Measurements from ENCODE around the gene TOPAZ1.

The TOPAZ1 gene

GRCh38 chr3:44241706-44242105 lies at the start of gene TOPAZ1:
Gene TOPAZ1, plus strand, starts transcription at chr3:44241886. Its CDS starts 168 bp downstream, at chr3:44242054.
- DNase-seq, result no peak

DNA sequence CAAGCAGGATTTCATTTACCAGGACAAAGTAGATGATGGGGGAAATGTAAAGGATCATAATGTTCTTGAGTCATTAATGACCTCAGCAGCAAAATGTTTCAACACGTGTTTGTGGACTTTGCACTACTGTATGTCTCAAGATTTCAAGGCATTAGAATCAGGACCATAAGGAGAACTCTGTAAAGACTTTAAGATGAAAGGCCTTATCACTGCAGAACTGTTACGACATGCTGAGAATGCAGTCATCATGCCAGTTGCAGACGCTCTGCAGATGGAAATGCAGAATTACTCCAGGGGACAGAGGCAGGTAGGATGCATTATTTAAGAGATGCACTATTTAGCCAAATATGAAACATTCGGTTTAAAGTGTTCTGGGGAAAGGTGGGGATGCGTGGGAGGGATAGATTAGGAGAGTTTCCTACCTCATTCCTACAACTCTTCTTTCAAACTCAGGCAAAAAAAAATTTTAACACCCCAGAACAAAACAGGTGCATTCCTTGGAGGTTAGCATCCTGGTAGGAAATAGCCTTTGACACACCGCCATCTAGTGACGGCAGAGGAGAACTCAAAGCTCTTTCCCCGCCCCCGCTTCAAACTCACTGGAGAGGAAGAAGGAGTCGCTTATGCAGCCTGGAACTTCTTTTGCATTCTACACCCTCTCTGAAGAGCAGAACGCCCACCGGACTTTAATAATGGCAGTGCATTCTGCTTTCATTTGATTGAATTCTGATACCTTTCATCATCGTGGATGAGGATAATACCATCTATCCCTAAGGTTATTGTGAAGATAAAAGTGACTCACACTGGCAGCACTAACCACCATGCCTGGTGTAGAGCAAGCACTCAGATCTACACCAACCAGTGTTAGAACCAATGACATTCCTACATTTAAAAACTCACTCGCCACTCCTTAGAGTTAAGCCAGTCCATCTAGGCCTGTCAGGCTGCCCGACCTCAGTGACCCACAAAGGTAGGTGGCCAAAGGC lies 43.1 kb upstream of the TOPAZ1 start:
- DNase-seq, result peak; percentile 56

GRCh38 chr3:44206261-44206660 lies 35.4 kb upstream of the TOPAZ1 start:
- no peak for DNase-seq

GRCh38 chr3:44206862-44207652 lies 34.6 kb upstream of the TOPAZ1 start:
- no peak for DNase-seq

GRCh38 chr3:44208086-44208485 lies 33.6 kb upstream of the TOPAZ1 start:
- DNase-seq, result no peak

DNA sequence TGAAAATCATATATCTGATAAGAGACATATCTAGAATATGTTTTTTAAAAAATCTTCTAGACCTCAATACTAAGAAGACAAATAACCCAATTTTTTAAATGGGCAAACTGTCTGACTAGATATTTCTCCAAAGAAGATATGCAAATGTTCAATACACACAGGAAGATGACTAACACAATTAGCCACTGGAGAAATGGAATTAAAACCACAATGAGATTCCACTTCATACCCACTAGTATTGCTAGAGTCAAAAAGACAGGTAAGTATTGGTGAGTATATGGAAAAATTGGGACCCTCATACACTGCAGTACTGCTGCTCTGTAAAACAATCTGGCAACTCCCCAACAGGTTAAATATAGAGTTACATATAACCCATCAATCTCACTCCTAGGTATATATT lies 33.1 kb upstream of the TOPAZ1 start:
- DNase-seq, result no peak

GRCh38 chr3:44210967-44211366 lies 30.7 kb upstream of the TOPAZ1 start:
- DNase-seq, result no peak

- DNase-seq, result no peak
These were observed 19.3 kb upstream of the TOPAZ1 start for GRCh38 chr3:44222337-44222736.

- no peak for DNase-seq
These were observed 18.4 kb upstream of the TOPAZ1 start for GRCh38 chr3:44223299-44223698.

DNA sequence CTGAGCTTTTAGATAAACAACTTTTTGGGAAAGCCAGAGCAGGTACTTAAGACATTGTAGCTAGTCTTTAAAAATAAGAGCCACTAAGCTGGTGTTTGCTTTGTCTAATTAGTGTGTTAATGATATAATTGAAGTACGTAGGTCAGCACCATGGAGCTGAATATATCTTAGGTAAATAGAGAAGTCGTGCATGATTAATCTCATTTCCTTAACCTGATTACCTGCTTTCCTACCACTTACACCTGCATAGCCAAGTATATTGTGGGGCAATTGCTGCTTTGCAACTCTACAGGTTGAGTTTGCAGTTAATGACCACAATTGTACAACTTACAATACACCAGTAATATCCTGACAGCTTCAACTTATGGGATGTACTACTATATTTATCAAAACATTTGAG lies 17.6 kb upstream of the TOPAZ1 start:
- peak; percentile 3 for DNase-seq

GRCh38 chr3:44226573-44226972 lies 15.1 kb upstream of the TOPAZ1 start:
- no peak for DNase-seq

- DNase-seq, result no peak
These were observed 14.1 kb upstream of the TOPAZ1 start for GRCh38 chr3:44227632-44228031.

DNA sequence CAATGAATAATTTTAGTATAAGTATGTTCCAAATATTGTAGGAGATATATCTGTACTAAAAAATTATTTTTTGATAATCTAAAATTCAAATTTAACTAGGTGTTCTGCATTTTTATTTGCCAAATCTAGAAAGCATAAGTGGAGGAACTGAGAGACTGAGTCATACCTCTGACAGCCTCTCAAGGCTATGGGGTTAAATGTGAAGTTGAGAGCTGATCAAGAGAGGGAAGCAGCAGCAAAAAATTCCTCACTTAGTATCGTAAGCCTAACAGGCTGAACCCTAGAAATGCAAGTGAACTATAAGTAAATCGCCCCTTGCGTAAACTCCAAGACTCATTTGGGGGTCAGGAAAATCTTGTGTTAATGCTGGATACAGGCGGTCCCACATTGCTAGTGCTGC lies 12.8 kb upstream of the TOPAZ1 start:
- no peak for DNase-seq

- DNase-seq, result no peak
These were observed 9.3 kb upstream of the TOPAZ1 start for GRCh38 chr3:44232407-44232806.

GRCh38 chr3:44234648-44235268 lies 6.9 kb upstream of the TOPAZ1 start:
- no peak for DNase-seq

GRCh38 chr3:44235604-44236484 lies 5.8 kb upstream of the TOPAZ1 start:
- DNase-seq, result peak; percentile 61

GRCh38 chr3:44236485-44236908 lies 5.2 kb upstream of the TOPAZ1 start:
- no peak for DNase-seq

GRCh38 chr3:44237161-44237560 lies 4.5 kb upstream of the TOPAZ1 start:
- no peak for DNase-seq

DNA sequence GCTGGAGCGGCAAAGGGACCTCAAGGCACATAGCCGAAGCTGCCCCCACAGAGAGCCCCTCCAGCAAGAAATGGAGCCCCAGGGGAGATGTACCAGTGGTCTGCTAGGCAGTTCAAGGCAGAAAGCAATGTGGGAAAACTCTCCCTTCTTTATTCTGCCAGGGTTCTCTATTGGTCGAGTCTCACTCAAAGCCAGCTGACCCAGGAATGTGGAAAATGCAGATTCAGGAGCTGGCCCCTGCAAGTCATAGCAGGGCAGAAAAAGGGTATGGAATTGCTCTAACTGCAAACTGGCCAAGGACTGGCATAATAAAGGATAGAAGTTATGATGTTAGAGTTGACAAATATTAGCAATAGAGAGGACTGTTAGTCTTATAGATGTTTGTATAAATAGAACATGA lies 4.0 kb upstream of the TOPAZ1 start:
- DNase-seq, result no peak

DNA sequence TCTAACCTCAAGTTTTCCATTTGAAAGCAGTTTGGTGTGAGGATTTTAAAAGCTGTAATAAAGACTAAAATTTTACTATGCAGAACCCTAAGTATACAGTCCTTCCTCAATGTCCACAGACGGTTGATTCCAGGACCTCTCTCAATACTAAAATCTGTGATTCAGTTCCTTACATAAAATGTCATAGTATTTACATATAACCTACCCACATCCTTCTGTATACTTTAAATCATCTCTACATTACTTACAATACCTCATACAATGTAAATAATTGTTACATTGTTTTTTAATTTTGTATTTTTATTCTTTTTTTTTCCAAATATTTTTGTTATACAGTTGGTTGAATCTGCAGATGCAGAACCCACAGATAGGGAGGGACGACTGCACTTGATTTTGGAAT lies 2.8 kb upstream of the TOPAZ1 start:
- DNase-seq, result no peak

GRCh38 chr3:44240061-44240460 lies 1.6 kb upstream of the TOPAZ1 start:
- no peak for DNase-seq

DNA sequence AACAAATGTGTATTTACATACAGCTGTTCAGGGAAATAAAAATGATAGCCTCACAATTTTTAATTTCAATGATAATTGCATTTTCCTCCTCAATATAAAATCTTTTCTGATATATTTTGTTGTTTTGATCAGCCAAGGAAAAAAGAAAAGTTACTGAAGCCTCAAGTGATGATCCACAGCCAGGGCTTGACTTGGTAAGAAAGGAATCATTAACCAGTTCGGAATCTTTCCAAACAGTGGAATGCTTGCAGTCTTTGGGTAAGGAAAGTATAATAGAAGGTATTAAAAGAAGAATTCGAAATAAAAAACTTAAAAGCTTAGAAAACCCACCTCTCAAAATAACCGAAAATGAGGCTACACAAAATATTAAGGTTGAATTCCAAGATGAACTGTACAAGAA lies 1.0 kb downstream of the TOPAZ1 start:
- DNase-seq, result no peak
